HG03045 (cell line): ENCODE measurements around the gene PI4KA.
"Not testable (repeated sequence)": the region's sequence is repeated elsewhere in the genome, so short reads cannot be mapped to it uniquely, and the experiment has no call there.

ENCODE experiments used
- ATAC-seq: cut with Tn5 transposase; IDR thresholded peaks from one replicate; pipeline ENCODE4 v1.9.1; 2021; ENCODE audit warnings: mild to moderate bottlenecking, moderate library complexity; ENCODE audit not compliant: unreplicated experiment

PI4KA gene

GRCh38 chr22:20732431-20732830 lies 126.2 kb downstream of the PI4KA start:
- ATAC-seq = not testable (repeated sequence)

- no peak for ATAC-seq
These were observed 129.4 kb downstream of the PI4KA start for GRCh38 chr22:20729194-20729593.

GRCh38 chr22:20728523-20729190 lies 130.0 kb downstream of the PI4KA start:
- ATAC-seq = no peak

GRCh38 chr22:20727118-20728015 lies 131.2 kb downstream of the PI4KA start:
- no peak for ATAC-seq

- no peak for ATAC-seq
These were observed 132.5 kb downstream of the PI4KA start for GRCh38 chr22:20725987-20726558.

GRCh38 chr22:20724676-20725454 lies 133.7 kb downstream of the PI4KA start:
- ATAC-seq = no peak

GRCh38 chr22:20721409-20722218 lies 137.0 kb downstream of the PI4KA start:
- ATAC-seq = no peak

GRCh38 chr22:20720692-20721408 lies 137.8 kb downstream of the PI4KA start:
- no peak for ATAC-seq

- not testable (repeated sequence) for ATAC-seq
These were observed 139.9 kb downstream of the PI4KA start for GRCh38 chr22:20718727-20719126.

GRCh38 chr22:20717981-20718380 lies 140.6 kb downstream of the PI4KA start:
- not testable (repeated sequence) for ATAC-seq

- ATAC-seq = not testable (repeated sequence)
These were observed 141.3 kb downstream of the PI4KA start for GRCh38 chr22:20717213-20717866.

GRCh38 chr22:20713116-20713515 lies 145.5 kb downstream of the PI4KA start:
- ATAC-seq = not testable (repeated sequence)

GRCh38 chr22:20709966-20710365 lies 148.6 kb downstream of the PI4KA start:
- ATAC-seq = not testable (repeated sequence)

- ATAC-seq = not testable (repeated sequence)
These were observed 151.0 kb downstream of the PI4KA start for GRCh38 chr22:20707549-20708118.

GRCh38 chr22:20703816-20704609 lies 154.6 kb downstream of the PI4KA start:
- ATAC-seq = peak; percentile 14

- ATAC-seq = peak; percentile 24
These were observed 155.2 kb downstream of the PI4KA start for GRCh38 chr22:20703414-20703806.

- peak; percentile 68 for ATAC-seq
These were observed 155.8 kb downstream of the PI4KA start for GRCh38 chr22:20702546-20703413.
